GM10847 (cell line): Measurements from ENCODE around the gene FOXL1.

Experiments
- POLR2A ChIP-seq: IDR thresholded peaks from 2 replicates; pipeline ENCODE4 v1.6.1; 2011; ENCODE audit not compliant: insufficient read length; ENCODE audit errors: extremely low read depth

FOXL1 gene

DNA sequence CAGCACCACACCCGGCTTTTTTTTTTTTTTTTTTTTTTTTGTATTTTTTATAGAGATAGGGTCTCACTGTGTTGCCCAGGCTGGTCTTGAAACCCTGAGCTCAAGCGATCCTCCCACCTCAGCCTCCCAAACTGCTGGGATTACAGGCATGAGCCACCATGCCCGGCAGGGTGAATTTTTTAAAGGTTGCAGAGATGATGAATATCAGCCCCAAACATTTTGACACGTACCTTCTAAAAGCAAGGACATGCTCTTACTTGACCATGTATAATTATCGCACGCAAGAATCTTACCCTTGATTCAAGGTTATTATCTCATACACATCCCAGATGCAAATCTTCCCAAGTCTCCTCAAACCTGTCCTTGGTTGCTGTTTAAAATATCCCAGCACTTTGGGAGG is 16.0 kb upstream of the FOXL1 start:
- no peak for TF ChIP-seq POLR2A

DNA sequence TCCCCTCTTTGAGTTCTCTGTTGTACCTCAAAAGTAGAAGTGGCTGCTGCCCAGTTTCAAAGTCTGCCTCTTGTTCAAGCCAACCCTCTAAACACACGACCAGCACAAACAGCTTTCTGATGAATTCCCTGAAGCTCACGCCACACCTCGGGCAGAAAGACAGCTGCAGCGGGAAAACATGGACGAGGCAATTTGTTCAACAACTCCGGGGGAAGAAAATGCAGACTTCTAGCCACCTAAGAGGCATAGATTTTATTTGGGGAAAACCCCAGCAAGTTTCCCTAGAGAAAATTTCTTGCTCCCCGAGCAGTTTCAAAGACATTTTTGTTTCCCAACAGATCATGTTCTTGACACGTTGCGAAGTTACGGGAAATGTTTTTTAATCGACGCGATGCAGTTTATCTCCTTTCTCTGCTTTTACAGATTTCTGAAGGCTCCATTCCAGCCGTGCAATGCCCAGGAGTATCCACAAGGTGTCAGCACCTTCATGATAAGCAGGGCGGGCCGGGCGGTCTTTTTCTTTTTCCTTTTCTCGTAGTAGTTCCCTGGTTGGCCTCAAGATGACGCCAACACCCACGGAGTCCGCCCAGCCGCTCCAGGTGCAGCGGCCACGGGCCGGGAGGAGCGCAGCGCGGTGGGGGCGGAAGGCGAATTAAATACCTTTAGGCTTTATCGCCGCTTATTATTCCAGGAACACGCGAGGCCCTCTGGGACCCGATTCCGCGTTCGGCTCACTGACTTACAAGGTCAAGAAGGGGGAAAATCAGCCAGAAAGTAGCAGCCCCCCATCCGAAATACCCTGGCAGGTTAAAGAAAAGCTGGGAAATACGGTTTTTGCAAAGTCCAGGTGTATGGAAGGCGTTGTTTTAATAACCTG is 14.6 kb upstream of the FOXL1 start:
- no peak for TF ChIP-seq POLR2A

DNA sequence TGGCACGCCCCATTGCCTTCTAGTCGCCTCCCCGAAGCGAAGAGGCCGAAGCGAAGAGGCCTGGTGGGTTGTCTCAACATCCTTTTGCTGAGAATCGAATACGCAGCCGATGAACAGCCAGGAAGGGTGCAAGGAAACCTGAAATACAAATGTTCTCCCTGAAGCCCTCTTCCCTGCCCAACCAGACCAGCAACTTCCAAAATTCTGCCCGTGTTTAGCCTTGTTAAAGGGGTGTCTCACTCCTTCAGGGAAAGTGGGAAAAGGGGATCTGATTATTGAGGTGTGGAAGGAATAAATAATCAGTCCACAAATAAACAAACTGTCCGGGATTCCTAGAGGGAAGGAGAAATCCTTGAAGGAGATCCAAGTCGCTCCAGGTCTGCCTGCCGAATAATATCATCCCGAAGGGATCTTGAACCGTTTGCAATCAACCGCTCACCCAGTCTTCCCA is 13.1 kb upstream of the FOXL1 start:
- TF ChIP-seq POLR2A: no peak

DNA sequence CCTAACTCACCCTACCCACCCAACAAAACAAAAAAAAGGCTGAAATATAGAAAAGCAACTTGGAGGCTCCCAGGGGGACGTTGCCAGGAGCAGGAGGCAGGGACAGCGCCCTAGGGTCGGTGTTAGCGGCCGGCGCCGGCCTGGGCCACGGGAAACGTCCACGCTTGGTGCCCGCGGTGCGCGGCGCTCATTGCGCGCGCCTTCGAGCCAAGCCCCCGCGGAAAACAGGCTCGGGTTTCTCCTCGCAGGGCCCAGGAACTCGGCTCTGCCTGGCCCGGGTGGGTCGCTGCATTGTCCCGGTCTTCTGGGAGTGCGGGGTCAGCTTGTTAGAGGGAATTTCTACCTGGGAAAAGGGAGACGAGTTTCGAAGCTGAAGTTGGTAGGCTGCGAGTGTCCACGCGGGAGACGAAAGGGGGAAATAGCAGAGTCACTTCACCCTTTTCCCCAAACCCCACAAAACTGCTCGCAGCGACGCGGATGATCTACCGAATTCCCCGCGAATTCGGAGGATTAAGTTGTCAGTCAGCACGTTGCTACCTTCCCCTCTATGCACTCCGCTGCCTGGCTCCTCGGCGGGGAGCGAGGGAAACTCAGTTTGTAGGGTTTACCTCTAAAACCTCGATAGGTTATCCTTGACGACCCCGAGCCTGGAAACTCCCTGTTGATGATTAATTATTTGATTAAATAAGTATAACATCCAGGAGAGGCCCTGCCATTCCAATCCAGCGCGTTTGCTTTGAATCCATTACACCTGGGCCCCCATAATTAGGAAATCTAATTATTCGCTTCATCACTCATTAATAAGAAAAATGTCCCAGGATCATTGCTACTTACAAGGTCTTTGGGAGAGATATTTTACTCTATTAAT is 12.5 kb upstream of the FOXL1 start:
- TF ChIP-seq POLR2A: no peak

DNA sequence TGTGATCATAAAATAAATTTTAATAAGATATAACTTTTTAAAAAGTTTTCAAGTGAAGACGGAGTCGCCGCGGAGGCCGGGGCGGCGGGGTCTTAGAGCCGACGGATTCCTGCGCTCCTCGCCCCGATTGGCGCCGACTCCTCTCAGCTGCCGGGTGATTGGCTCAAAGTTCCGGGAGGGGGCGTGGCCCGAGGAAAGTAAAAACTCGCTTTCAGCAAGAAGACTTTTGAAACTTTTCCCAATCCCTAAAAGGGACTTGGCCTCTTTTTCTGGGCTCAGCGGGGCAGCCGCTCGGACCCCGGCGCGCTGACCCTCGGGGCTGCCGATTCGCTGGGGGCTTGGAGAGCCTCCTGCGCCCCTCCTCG is 11.8 kb upstream of the FOXL1 start, which contains the start of gene FOXC2:
TSS of gene FOXC2 (plus strand) at position 229 of the 365 bp plus-strand sequence. CDS start 507 bp downstream, outside the sequence.
- no peak for TF ChIP-seq POLR2A

DNA sequence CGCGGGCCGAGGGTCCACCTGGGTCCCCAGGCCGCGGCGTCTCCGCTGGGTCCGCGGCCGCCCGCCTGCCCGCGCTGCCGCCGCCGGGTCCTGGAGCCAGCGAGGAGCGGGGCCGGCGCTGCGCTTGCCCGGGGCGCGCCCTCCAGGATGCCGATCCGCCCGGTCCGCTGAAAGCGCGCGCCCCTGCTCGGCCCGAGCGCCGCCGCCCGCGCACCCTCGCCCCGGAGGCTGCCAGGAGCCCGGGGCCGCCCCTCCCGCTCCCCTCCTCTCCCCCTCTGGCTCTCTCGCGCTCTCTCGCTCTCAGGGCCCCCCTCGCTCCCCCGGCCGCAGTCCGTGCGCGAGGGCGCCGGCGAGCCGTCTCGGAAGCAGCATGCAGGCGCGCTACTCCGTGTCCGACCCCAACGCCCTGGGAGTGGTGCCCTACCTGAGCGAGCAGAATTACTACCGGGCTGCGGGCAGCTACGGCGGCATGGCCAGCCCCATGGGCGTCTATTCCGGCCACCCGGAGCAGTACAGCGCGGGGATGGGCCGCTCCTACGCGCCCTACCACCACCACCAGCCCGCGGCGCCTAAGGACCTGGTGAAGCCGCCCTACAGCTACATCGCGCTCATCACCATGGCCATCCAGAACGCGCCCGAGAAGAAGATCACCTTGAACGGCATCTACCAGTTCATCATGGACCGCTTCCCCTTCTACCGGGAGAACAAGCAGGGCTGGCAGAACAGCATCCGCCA is 11.2 kb upstream of the FOXL1 start:
- no peak for TF ChIP-seq POLR2A

DNA sequence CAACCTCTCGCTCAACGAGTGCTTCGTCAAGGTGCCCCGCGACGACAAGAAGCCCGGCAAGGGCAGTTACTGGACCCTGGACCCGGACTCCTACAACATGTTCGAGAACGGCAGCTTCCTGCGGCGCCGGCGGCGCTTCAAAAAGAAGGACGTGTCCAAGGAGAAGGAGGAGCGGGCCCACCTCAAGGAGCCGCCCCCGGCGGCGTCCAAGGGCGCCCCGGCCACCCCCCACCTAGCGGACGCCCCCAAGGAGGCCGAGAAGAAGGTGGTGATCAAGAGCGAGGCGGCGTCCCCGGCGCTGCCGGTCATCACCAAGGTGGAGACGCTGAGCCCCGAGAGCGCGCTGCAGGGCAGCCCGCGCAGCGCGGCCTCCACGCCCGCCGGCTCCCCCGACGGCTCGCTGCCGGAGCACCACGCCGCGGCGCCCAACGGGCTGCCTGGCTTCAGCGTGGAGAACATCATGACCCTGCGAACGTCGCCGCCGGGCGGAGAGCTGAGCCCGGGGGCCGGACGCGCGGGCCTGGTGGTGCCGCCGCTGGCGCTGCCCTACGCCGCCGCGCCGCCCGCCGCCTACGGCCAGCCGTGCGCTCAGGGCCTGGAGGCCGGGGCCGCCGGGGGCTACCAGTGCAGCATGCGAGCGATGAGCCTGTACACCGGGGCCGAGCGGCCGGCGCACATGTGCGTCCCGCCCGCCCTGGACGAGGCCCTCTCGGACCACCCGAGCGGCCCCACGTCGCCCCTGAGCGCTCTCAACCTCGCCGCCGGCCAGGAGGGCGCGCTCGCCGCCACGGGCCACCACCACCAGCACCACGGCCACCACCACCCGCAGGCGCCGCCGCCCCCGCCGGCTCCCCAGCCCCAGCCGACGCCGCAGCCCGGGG is 10.4 kb upstream of the FOXL1 start:
- no peak for TF ChIP-seq POLR2A

DNA sequence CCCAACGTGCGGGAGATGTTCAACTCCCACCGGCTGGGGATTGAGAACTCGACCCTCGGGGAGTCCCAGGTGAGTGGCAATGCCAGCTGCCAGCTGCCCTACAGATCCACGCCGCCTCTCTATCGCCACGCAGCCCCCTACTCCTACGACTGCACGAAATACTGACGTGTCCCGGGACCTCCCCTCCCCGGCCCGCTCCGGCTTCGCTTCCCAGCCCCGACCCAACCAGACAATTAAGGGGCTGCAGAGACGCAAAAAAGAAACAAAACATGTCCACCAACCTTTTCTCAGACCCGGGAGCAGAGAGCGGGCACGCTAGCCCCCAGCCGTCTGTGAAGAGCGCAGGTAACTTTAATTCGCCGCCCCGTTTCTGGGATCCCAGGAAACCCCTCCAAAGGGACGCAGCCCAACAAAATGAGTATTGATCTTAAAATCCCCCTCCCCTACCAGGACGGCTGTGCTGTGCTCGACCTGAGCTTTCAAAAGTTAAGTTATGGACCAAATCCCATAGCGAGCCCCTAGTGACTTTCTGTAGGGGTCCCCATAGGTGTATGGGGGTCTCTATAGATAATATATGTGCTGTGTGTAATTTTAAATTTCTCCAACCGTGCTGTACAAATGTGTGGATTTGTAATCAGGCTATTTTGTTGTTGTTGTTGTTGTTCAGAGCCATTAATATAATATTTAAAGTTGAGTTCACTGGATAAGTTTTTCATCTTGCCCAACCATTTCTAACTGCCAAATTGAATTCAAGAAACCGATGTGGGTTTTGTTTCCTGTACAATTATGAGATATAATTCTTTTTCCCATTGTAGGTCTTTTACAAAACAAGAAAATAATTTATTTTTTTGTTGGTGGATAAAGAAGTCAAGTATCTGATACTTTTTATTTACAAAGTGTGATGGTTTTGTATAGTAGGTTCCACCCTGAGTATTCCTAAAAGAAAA is 9.4 kb upstream of the FOXL1 start:
- no peak for TF ChIP-seq POLR2A

DNA sequence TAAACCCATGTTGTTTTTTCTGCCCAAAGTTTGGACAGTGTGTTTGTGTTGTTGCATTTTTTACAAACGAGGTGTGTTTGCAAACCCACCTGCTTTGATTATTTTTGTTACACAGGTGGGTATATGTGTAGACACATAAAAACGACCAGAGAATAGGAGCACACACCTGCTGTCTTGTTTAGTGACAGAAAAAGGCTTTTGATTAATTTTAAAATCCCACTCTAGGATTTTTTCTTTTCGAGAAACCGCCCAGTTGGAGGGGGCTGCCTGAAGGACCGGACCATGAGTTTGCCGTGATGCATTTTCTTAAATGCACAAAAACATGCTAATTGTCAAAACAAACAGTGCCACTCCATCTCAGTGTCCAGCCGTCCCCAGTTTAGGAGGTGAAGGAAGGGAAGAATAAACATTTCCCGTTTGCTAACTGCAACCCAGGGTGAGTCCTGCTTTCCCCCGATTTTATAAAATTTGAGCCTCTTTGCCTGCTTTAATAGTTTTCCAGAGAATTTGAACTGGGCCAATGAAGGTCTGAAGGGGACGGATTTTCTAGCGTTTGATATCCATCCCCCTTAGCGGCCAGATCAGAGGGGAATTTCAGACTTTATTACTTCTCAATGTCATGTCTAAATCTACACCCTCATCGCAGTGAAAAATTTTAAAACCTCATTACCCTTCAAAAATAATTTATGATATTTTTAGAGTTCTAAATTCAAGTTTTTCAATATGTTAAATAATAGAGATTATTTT is 8.5 kb upstream of the FOXL1 start:
- TF ChIP-seq POLR2A: no peak

DNA sequence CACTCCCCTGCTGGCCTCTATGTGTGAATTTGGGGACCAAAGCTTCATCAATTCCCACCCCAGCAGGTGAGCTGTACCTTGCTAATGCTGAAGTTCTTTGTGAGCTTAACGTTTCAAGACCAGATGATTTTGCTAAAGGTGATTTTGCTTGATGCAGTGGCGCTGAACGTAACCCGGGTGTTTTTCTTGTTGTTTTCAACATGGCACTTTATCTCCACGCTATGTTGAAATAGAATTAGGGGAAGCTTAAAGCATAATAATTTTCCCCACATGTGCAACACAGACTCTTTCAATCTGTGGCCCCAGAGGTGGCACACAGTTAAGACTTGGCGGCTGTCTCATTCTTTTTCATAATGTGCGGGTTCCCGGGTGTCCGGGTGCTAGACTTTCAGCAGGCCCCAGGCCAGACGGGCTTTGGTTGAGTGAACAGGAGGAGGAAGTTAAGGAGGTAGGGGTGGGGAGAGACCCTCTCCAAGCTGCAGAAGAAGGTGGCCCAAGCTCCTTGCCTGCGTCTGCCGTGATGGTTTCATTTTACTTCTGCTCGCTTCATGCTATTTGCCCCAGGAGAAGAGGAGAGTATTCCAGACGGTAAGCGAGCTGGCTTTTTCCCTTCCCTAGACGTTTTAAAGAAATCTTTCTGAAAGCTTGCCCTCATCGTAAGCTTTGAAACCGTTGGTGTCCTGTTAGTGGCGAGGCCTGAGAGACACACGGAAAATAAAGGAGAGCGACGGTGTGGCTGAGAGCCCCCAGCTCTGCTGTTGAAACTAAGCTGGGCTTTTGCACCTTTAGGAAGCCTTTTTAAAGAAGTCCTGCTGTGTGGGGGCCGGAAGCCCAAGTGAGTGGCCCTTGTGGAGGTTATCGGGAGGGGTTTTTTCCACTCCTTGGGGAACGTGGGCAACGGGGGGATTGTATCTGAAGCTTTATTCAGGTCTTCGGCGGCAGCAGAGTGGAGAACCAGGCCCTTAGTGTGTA is 7.5 kb upstream of the FOXL1 start:
- TF ChIP-seq POLR2A: no peak

DNA sequence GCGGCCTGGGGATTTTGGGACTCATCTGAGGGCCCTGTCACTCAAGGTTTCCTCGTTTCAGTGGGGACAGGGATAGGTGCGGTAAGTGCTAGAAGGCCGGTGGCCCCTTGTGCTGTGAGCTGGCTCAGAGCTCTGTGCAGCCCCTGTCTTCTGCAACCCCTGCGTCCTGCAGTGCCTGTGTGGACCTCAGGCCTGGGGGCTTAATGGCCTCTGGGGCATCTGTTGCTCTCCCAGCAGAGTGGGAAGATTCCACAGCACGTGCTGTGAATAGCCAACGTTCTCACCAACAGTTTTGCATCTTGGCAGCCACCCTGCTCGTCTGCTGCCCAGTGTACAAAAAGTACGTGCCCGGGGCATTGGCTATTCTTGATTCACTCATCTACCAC is 6.8 kb upstream of the FOXL1 start:
- TF ChIP-seq POLR2A: no peak
